ENCODE measurements around the gene APLN. TPM values are rescaled to one million over a fixed set of nuclear protein-coding genes. Genes with fewer than 3 reads are reported as not detected.

APLN gene
- total RNA-seq, 8 experiments from 2014 or later: 0.21 to 2.4 (median 1.1) TPM; not detected in 1

- WGBS, 10 experiments: 44 to 97% (median 80%) methylated on average over 1 to 5 of the region's 5 CpGs; no CpG with 5 or more reads in 5 of the 10 experiments
- H3K4me1 ChIP-seq (replicated peaks in 1 of 2): peaks cover 0 to 3% of the 10 kb centered on the region in 2 donors
- H3K27ac ChIP-seq: no peak overlapping the region
- no peak for ATAC-seq (replicated peaks in 6 of 8)
- no peak overlapping the region for H3K4me3 ChIP-seq
- in situ Hi-C loops (cut with MboI; ENCODE audit: low pct_unique_long_range_greater_than_20kb in 2 of 9, low sequenced_read_pairs in 9 of 9, unreplicated experiment in 9 of 9): loop anchor here in 8 of 9 experiments (25.0 kb wide), 2 partner anchors 137 to 462 kb away; partner anchors contain the start of gene XPNPEP2 (in 3 of the 8)
Observed at GRCh38 chrX:129599996-129600395, 54.8 kb downstream of the APLN start.

- in situ Hi-C loops (cut with MboI; ENCODE audit: low pct_unique_long_range_greater_than_20kb in 2 of 9, low sequenced_read_pairs in 9 of 9, unreplicated experiment in 9 of 9): no loop called here
- H3K27ac ChIP-seq: no peak overlapping the region
- no peak for ATAC-seq (replicated peaks in 6 of 8)
- 81 to 100% methylated on average over 1 to 2 of the region's 5 CpGs; no CpG with 5 or more reads in 8 of the 10 experiments for WGBS, 10 experiments
- peaks cover 0 to 3% of the 10 kb centered on the region in 2 donors for H3K4me1 ChIP-seq (replicated peaks in 1 of 2)
- no peak overlapping the region for H3K4me3 ChIP-seq
Observed at GRCh38 chrX:129599499-129599898, 55.3 kb downstream of the APLN start.

GRCh38 chrX:129597905-129598304, 56.9 kb downstream of the APLN start:
- no CpG with 5 or more reads among the region's 5 CpGs for WGBS, 10 experiments
- ATAC-seq (replicated peaks in 6 of 8): no peak
- in situ Hi-C loops (cut with MboI; ENCODE audit: low pct_unique_long_range_greater_than_20kb in 2 of 9, low sequenced_read_pairs in 9 of 9, unreplicated experiment in 9 of 9): no loop called here
- Histone ChIP-seq H3K27ac (no peak overlapping the region), H3K4me3 (no peak overlapping the region), H3K4me1 (replicated peaks in 1 of 2) (no peaks in the 10 kb centered on the region)

- Histone ChIP-seq H3K4me1 (replicated peaks in 1 of 2) (no peaks in the 10 kb centered on the region), H3K4me3 (no peak overlapping the region), H3K27ac (no peak overlapping the region)
- WGBS, 10 experiments: 48 to 73% (median 54%) methylated on average over 2 to 3 of the region's 5 CpGs; no CpG with 5 or more reads in 7 of the 10 experiments
- no peak for ATAC-seq (replicated peaks in 6 of 8)
- in situ Hi-C loops (cut with MboI; ENCODE audit: low pct_unique_long_range_greater_than_20kb in 2 of 9, low sequenced_read_pairs in 9 of 9, unreplicated experiment in 9 of 9): no loop called here
Observed at GRCh38 chrX:129596077-129596476, 58.7 kb downstream of the APLN start.

Other genes starting within 250 kb of the APLN start
- 10 to 100 TPM; 27.6 to 68.7 (median 40.6) TPM for gene SMARCA1, start 131.5 kb downstream of the APLN start, total RNA-seq
- 10 to 100 TPM; 12.7 to 22.3 (median 18.5) TPM for gene OCRL, start 114.7 kb downstream of the APLN start, total RNA-seq
- gene XPNPEP2, start 84.0 kb upstream of the APLN start, total RNA-seq: 10 to 100 TPM in 1 of 8 experiments, 1 to 10 TPM in 1, under 1 TPM in 3, not detected in 3; 0.08 to 48.9 (median 0.71) TPM
- gene SASH3, start 125.0 kb upstream of the APLN start, total RNA-seq: under 1 TPM in 5 of 8 experiments, not detected in 3; 0.15 to 0.35 (median 0.24) TPM
- 10 to 100 TPM in 7 of 8 experiments, 1 to 10 TPM in 1; 9.3 to 30.0 (median 18.7) TPM for gene ZDHHC9, start 188.9 kb upstream of the APLN start, total RNA-seq